ENCODE data around the gene C3. TPM values are rescaled to one million over a fixed set of nuclear protein-coding genes. Genes with fewer than 3 reads are reported as not detected.
A peak's percentile ranks its signal among the peaks of the same experiment; 100 is the strongest.
"Not testable (repeated sequence)": the region's sequence is repeated elsewhere in the genome, so short reads cannot be mapped to it uniquely, and the experiment has no call there.

The C3 gene
- total RNA-seq, 3 donors from 2014 or later, result 42.2 to 473 (median 261) TPM

DNA sequence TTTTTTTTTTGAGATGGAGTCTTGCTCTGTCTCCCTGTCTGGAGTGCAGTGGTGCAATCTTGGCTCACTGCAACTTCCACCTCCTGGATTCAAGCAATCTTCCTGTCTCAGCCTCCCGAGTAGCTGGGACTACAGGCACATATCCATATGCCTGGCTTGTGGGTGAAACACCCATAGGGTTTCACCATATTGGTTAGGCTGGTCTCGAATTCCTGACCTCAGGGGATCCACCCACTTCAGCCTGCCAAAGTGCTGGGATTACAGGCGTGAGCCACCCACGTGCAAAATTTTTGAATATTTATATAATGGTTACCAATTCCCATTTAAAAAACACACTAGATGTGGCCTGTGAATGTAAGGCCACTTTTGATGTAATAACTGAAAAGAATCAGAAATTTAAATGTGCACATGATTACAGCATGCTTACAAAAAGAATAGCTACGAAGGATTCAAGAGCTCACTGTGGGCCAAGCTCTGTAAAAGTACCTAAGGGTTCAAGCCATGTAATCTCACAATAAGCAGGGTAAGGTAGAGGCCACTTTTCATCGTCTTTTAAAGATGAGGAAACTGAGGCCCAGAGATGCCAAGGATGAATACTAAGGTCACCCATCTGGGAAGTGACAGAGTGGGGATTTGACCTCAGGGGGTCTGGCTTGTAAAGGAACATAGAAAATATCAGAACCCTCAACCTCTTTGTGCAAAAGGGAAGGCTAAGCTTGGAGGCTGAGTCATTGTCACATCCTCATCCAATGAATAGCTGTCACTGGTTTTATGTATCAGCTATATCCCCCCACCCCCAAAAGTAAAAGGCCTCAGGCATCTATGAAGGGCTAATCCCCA is 68.3 kb downstream of the C3 start:
- Histone ChIP-seq H3K4me3 (no peak overlapping the region), H3K4me1 (ENCODE audit: low read depth) (no peaks in the 10 kb centered on the region), H3K9me3 (no peaks in the 10 kb centered on the region), H3K36me3 (ENCODE audit: low read depth) (no peaks in the 10 kb centered on the region)
- intact Hi-C loops (cut with DNase I, micrococcal nuclease), result no loop called here
- DNase-seq (no peak), ATAC-seq (no peak)
- TF ChIP-seq, protein P1, sequence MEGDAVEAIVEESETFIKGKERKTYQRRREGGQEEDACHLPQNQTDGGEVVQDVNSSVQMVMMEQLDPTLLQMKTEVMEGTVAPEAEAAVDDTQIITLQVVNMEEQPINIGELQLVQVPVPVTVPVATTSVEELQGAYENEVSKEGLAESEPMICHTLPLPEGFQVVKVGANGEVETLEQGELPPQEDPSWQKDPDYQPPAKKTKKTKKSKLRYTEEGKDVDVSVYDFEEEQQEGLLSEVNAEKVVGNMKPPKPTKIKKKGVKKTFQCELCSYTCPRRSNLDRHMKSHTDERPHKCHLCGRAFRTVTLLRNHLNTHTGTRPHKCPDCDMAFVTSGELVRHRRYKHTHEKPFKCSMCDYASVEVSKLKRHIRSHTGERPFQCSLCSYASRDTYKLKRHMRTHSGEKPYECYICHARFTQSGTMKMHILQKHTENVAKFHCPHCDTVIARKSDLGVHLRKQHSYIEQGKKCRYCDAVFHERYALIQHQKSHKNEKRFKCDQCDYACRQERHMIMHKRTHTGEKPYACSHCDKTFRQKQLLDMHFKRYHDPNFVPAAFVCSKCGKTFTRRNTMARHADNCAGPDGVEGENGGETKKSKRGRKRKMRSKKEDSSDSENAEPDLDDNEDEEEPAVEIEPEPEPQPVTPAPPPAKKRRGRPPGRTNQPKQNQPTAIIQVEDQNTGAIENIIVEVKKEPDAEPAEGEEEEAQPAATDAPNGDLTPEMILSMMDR (IDR thresholded peaks at IDR 0.05), result no peak

DNA sequence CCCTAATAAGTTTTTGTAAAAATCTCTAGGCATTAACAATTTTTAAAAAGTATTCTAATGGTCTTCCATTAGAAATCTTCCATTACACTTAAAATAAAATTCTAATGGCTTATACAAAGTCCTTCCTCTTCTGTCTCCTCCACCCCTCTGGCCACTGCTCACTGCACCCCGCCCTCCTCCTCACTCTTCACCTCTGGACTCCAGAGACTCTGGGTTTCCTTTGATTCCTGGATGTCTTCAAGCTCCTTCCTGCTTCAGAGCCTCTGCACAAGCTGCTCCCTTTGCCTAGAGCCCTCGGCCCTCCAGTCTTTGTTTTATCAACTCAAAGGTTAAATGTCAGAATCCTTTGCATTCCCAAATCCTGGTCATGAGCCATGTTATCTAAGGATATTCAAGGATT is 71.3 kb downstream of the C3 start:
- no peak for DNase-seq
- Histone ChIP-seq H3K4me1 (ENCODE audit: low read depth) (no peaks in the 10 kb centered on the region), H3K9me3 (no peaks in the 10 kb centered on the region), H3K36me3 (ENCODE audit: low read depth) (no peaks in the 10 kb centered on the region), H3K4me3 (no peak overlapping the region)
- intact Hi-C loops (cut with DNase I, micrococcal nuclease), result no loop called here
- ATAC-seq, result no peak
- TF ChIP-seq, protein P1 (IDR thresholded peaks at IDR 0.05), result no peak

DNA sequence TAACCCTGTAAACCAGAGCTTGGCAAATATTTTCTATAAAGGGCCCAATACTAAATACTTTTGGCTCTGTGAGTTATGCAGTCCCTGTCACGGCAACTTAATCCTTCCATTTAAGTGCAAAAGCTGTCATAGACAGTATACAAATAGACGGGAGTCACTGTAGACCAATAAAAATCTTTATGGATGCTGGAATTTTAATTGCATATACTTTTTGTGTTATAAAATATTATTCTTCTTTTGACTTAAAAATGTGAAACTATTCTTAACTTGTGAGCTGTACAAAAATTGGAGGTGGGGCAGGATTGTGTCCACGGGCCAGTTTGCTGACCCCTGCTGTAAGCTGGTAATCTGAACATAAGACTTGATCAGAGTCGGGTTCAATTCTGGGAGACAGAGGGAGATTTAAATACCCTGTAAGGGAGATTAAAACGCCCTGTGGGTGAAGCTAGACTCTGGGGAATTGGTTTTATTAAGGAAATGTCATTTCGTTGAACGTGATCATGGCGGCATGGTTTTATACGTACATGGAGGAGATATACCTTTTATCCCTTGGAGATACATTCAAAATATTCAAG is 72.2 kb downstream of the C3 start:
- Histone ChIP-seq H3K36me3 (ENCODE audit: low read depth) (no peaks in the 10 kb centered on the region), H3K4me3 (no peak overlapping the region), H3K9me3 (no peaks in the 10 kb centered on the region), H3K4me1 (ENCODE audit: low read depth) (no peaks in the 10 kb centered on the region)
- TF ChIP-seq, protein P1 (IDR thresholded peaks at IDR 0.05), result no peak
- intact Hi-C loops (cut with DNase I, micrococcal nuclease), result no loop called here
- no peak for DNase-seq
- no peak for ATAC-seq

DNA sequence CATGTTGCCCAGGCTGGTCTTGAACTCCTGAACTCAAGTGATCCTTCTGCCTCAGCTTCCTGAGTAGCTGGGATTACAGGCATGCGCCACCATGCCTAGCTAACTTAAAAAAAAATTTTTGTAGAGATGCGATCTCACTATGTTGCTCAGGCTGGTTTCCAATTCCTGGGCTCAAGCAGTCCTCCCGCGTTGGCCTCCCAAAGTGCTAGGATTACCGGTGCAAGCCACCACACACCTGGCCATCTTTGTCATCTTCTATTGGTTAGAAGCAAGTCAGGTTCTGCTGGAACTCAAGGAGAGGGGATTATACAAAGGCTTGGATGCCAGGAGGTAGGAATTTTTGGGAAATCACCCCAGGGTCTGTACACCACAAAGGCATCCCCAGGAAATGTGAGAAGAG is 75.7 kb downstream of the C3 start:
- H3K36me3 ChIP-seq (ENCODE audit: low read depth), result no peaks in the 10 kb centered on the region
- intact Hi-C loops (cut with DNase I, micrococcal nuclease), result no loop called here
- ATAC-seq (no peak), DNase-seq (no peak)
- TF ChIP-seq, protein P1 (IDR thresholded peaks at IDR 0.05), result no peak
- no peak overlapping the region for H3K4me3 ChIP-seq
- H3K4me1 ChIP-seq (ENCODE audit: low read depth), result no peaks in the 10 kb centered on the region
- H3K9me3 ChIP-seq, result no peaks in the 10 kb centered on the region

DNA sequence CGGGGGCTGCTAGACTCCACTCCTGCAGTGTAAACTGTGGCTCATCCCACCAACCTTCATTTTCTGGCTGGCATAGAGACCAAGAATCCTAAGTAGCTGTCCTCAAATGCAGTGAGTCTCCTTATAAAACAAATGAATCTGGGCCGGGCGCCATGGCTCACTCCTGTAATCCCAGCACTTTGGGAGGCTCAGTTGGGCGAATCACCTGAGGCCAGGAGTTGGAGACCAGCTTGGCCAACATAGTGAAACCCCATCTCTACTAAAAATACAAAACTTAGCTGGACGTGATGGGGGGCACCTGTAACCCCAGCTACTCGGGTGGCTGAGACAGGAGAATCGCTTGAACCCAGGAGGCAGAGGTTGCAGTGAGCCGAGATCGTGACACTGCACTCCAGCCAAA is 80.1 kb downstream of the C3 start:
- intact Hi-C loops (cut with DNase I, micrococcal nuclease); DNase-seq; H3K9me3 ChIP-seq; H3K4me1 ChIP-seq (ENCODE audit: low read depth); H3K4me3 ChIP-seq; ATAC-seq; H3K36me3 ChIP-seq (ENCODE audit: low read depth): not testable (repeated sequence)

DNA sequence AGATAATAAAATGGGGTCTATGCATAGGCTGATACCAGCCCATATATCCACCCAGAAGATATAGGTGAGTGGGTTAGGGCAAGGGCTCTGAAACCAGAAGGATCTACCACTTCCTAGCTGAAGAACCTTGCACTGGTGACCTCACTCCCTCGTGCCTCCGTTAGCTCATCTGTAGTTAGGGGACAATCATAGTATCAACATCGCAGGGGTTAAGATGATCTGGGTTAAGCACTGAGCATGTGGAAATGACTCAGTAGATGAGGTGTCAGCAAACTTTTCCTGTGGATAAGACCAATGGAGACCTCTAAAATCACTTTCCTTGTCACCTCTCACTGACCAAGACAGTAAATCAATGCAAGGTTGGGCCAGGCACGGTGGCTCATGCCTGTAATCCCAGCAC is 81.0 kb downstream of the C3 start:
- TF ChIP-seq, protein P1 (IDR thresholded peaks at IDR 0.05), result no peak
- intact Hi-C loops (cut with DNase I, micrococcal nuclease), result loop anchor here (10.0 kb wide), 2 partner anchors 125 to 225 kb away; no protein-coding TSS in a partner anchor
- no peaks in the 10 kb centered on the region for H3K36me3 ChIP-seq (ENCODE audit: low read depth)
- no peak overlapping the region for H3K4me3 ChIP-seq
- no peaks in the 10 kb centered on the region for H3K9me3 ChIP-seq
- DNase-seq (no peak), ATAC-seq (peak; percentile 20)
- no peaks in the 10 kb centered on the region for H3K4me1 ChIP-seq (ENCODE audit: low read depth)

DNA sequence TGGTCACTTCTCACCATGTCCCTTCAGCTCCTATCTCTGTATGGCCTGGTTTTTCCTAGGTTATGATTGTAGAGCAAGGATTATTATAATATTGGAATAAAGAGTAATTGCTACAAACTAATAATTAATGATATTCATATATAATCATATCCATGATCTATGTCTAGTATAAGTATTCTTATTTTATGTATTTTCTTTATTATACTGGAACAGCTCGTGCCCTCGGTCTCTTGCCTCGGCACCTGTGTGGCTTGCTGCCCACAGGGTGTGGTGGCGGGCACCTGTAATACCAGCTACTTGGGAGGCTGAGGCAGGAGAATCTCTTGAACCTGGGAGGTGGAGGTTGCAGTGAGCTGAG is 87.0 kb downstream of the C3 start:
- not testable (repeated sequence) for DNase-seq; H3K36me3 ChIP-seq (ENCODE audit: low read depth); H3K9me3 ChIP-seq; H3K4me3 ChIP-seq; H3K4me1 ChIP-seq (ENCODE audit: low read depth); ATAC-seq
- intact Hi-C loops (cut with DNase I, micrococcal nuclease), result loop anchor here (10.0 kb wide), 2 partner anchors 119 to 231 kb away; no protein-coding TSS in a partner anchor
